Fibroblast of skin of back (primary cell): Measurements from ENCODE around the gene GSTO1.

Experiments used
- DNase-seq: peaks from one replicate; pipeline ENCODE4 v3.0.0-alpha.2; 2013

The GSTO1 gene

GRCh38 chr10:104277785-104278184 lies 23.1 kb downstream of the GSTO1 start:
- no peak for DNase-seq

GRCh38 chr10:104279550-104280259 lies 25.0 kb downstream of the GSTO1 start:
- DNase-seq, result no peak

GRCh38 chr10:104281694-104282093 lies 27.0 kb downstream of the GSTO1 start:
- DNase-seq, result no peak

GRCh38 chr10:104284846-104285245 lies 30.2 kb downstream of the GSTO1 start:
- no peak for DNase-seq

- DNase-seq, result no peak
Measured at GRCh38 chr10:104286939-104287338, 32.2 kb downstream of the GSTO1 start.

GRCh38 chr10:104288355-104288754 lies 33.7 kb downstream of the GSTO1 start:
- DNase-seq, result no peak

- peak; percentile 85 for DNase-seq
Measured at GRCh38 chr10:104291439-104291951, 36.8 kb downstream of the GSTO1 start.

- DNase-seq, result peak; percentile 46
Measured at GRCh38 chr10:104293011-104293410, 38.3 kb downstream of the GSTO1 start.

- DNase-seq, result no peak
Measured at GRCh38 chr10:104293781-104294321, 39.2 kb downstream of the GSTO1 start.

GRCh38 chr10:104296687-104297436 lies 42.2 kb downstream of the GSTO1 start:
- no peak for DNase-seq

- peak; percentile 85 for DNase-seq
Measured at GRCh38 chr10:104297697-104298660, 43.3 kb downstream of the GSTO1 start.

- DNase-seq, result peak; percentile 75
Measured at GRCh38 chr10:104299031-104299904, 44.6 kb downstream of the GSTO1 start.

GRCh38 chr10:104300002-104300735 lies 45.5 kb downstream of the GSTO1 start:
- DNase-seq, result peak; percentile 93

- peak; percentile 96 for DNase-seq
Measured at GRCh38 chr10:104300736-104301292, 46.1 kb downstream of the GSTO1 start.

- no peak for DNase-seq
Measured at GRCh38 chr10:104301907-104302690, 47.4 kb downstream of the GSTO1 start.

- DNase-seq, result no peak
Measured at GRCh38 chr10:104303594-104304355, 49.1 kb downstream of the GSTO1 start.

GRCh38 chr10:104304356-104304745 lies 49.7 kb downstream of the GSTO1 start:
- no peak for DNase-seq

- DNase-seq, result no peak
Measured at GRCh38 chr10:104304927-104305326, 50.2 kb downstream of the GSTO1 start.

GRCh38 chr10:104306897-104307296 lies 52.2 kb downstream of the GSTO1 start:
- no peak for DNase-seq
